ENCODE measurements around the gene ANKLE1. TPM values are rescaled to one million over a fixed set of nuclear protein-coding genes. Genes with fewer than 3 reads are reported as not detected.

Gene ANKLE1
- polyA plus RNA-seq, 2 of the 4 experiments (the other 2 are of a cell fraction): 0.56 to 0.74 TPM

- 77% methylated on average over 5 of the region's 5 CpGs for WGBS (ENCODE audit: missing lambda C conversion rate)
- ChIA-PET POLR2A (no interaction called here), CTCF (interaction anchor here (0.6 to 8.0 kb wide), 5 partner anchors 9 to 95 kb away, joined by 3 to 77 read pairs (median 9); partner anchors contain the start of gene ANKLE1)
- Histone ChIP-seq H3K4me2 (no peak within 1 kb of the TSS), H3K27ac (peak within 1 kb of the TSS in 1 of 2 experiments; percentile 24; a peak in 1 of 6 replicates), H3K9me3 (no peaks in the 10 kb centered on the region), H3K4me1 (peaks cover 4% of the 10 kb centered on the region; the same call in 2 of the 3 replicates), H3K4me3 (no peak within 1 kb of the TSS)
- no peak for FAIRE-seq
- DNase-seq (ENCODE audit: low read depth in 1 of 2, low spot score in 1 of 2): no peak
- ATAC-seq: no peak
- no peak for TF ChIP-seq POLR2AphosphoS2 (conservative IDR thresholded peaks at IDR 0.05; ENCODE audit: low read length)
- no peak for TF ChIP-seq CEBPB (IDR thresholded peaks at IDR 0.05)
- no peak for TF ChIP-seq RARB (CRISPR knock-in tag; IDR thresholded peaks at IDR 0.05)
- TF ChIP-seq RCOR1 (IDR thresholded peaks at IDR 0.05; ENCODE audit: low read depth, low read length): no peak
- no peak for TF ChIP-seq MAX (IDR thresholded peaks at IDR 0.05)
- no peak for TF ChIP-seq KDM5A (IDR thresholded peaks at IDR 0.05)
- no peak for TF ChIP-seq MAZ (IDR thresholded peaks at IDR 0.05; ENCODE audit: borderline replicate concordance, low read depth, low read length)
- TF ChIP-seq USF2 (IDR thresholded peaks at IDR 0.05): no peak
- TF ChIP-seq HES2 (IDR thresholded peaks at IDR 0.05): no peak
These were observed 17.1 kb upstream of the ANKLE1 start, which contains the start of gene USHBP1 for GRCh38 chr19:17264641-17264979. Gene USHBP1, minus strand, starts transcription at chr19:17264745. Its CDS starts 446 bp downstream, at chr19:17264299.

- no peak for ATAC-seq
- no peak for FAIRE-seq
- WGBS (ENCODE audit: missing lambda C conversion rate): 77% methylated on average over 7 of the region's 7 CpGs
- Histone ChIP-seq H3K4me2 (no peak overlapping the region), H3K4me1 (peaks cover 4% of the 10 kb centered on the region; the same call in 2 of the 3 replicates), H3K4me3 (no peak overlapping the region), H3K9me3 (no peaks in the 10 kb centered on the region), H3K27ac (peak overlapping the region in 1 of 2 experiments; percentile 42; a peak in 1 of 6 replicates)
- ChIA-PET POLR2A (no interaction called here), CTCF (interaction anchor here (0.8 to 2.8 kb wide), 3 partner anchors 12 to 40 kb away, joined by 3 to 12 read pairs (median 4); partner anchors contain the start of gene OCEL1)
- TF ChIP-seq NFE2L2 (conservative IDR thresholded peaks at IDR 0.05; ENCODE audit: low read length) (no peak), POLR2AphosphoS2 (conservative IDR thresholded peaks at IDR 0.05; ENCODE audit: low read length) (no peak), RAD21 (conservative IDR thresholded peaks at IDR 0.05 in 1 of 2, IDR thresholded peaks at IDR 0.05 in 1 of 2) (no peak), CBX2 (IDR thresholded peaks at IDR 0.05; ENCODE audit: borderline replicate concordance, low read depth) (no peak), NR3C1 (IDR thresholded peaks at IDR 0.05) (no peak), BCL3 (IDR thresholded peaks at IDR 0.05) (no peak), E2F6 (IDR thresholded peaks at IDR 0.05; ENCODE audit: borderline replicate concordance, low read depth) (no peak), CTCF (IDR thresholded peaks at IDR 0.05) (no peak)
- no peak for DNase-seq (ENCODE audit: low read depth in 1 of 2, low spot score in 1 of 2)
These were observed 15.7 kb upstream of the ANKLE1 start for GRCh38 chr19:17266026-17266425.

- Histone ChIP-seq H3K9me3 (no peaks in the 10 kb centered on the region), H3K27ac (peak overlapping the region in 1 of 2 experiments; percentile 42; a peak in 2 of 6 replicates), H3K4me1 (peaks cover 4% of the 10 kb centered on the region; the same call in 2 of the 3 replicates), H3K4me2 (no peak overlapping the region), H3K4me3 (no peak overlapping the region)
- ATAC-seq (no peak), FAIRE-seq (no peak), DNase-seq (ENCODE audit: low read depth in 1 of 2, low spot score in 1 of 2) (no peak)
- CTCF ChIA-PET: interaction anchor here (0.6 to 1.9 kb wide), 3 partner anchors 16 to 239 kb away, joined by 3 to 8 read pairs (median 4); partner anchors contain the start of gene ANKLE1
- POLR2A ChIA-PET: interaction anchor here (0.5 to 1.2 kb wide), 11 partner anchors 8 to 74 kb away, joined by 3 to 7 read pairs (median 3); partner anchors contain the start of genes DDA1, OCEL1 and USE1
- WGBS (ENCODE audit: missing lambda C conversion rate): 93% methylated on average over 12 of the region's 12 CpGs
- no peak for TF ChIP-seq JUNB (IDR thresholded peaks at IDR 0.05)
- no peak for TF ChIP-seq EHF (CRISPR knock-in tag; IDR thresholded peaks at IDR 0.05)
- no peak for TF ChIP-seq ZC3H11A (IDR thresholded peaks at IDR 0.05)
- TF ChIP-seq RARB (CRISPR knock-in tag; IDR thresholded peaks at IDR 0.05): no peak
- TF ChIP-seq ATOH8 (CRISPR knock-in tag; IDR thresholded peaks at IDR 0.05; ENCODE audit: low read depth): no peak
- TF ChIP-seq PHF8 (IDR thresholded peaks at IDR 0.05; ENCODE audit: borderline replicate concordance, low read depth): no peak
- TF ChIP-seq CHD4 (IDR thresholded peaks at IDR 0.05; ENCODE audit: borderline replicate concordance): no peak
- TF ChIP-seq HMGXB4 (CRISPR knock-in tag; IDR thresholded peaks at IDR 0.05; ENCODE audit: borderline replicate concordance): no peak
- TF ChIP-seq MAX (IDR thresholded peaks at IDR 0.05): no peak
- no peak for TF ChIP-seq TP53 (CRISPR knock-in tag; IDR thresholded peaks at IDR 0.05)
- TF ChIP-seq FOSB (CRISPR knock-in tag; IDR thresholded peaks at IDR 0.05): no peak
These were observed 15.1 kb upstream of the ANKLE1 start for GRCh38 chr19:17266589-17266974.

All from A549 (cell line).